ENCODE measurements around the gene FILIP1L. TPM values are rescaled to one million over a fixed set of nuclear protein-coding genes. Genes with fewer than 3 reads are reported as not detected.

Gene FILIP1L
- polyA plus RNA-seq, 1 donor (not counting 4 experiments of a cell fraction or from before 2014, with no cell fraction given): 14.7 TPM

DNA sequence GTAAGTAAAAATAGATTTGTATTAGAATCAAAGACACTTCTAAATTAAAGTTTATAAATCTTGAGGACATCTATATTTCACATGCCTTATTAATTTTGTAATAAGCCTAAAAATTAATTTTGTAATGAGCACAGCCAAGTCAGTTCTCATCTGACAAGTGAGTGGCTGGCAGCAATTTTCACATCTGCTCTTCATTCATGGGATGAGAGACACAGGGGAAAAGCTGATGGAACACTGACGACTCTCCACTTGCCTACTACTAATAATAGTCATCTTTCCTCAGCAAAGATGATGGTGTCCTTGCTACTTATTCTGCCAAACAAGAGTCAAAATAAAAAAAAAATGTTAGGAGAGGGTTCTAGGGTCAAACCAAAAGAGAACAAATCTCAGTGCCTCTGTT, 311.0 kb downstream of the FILIP1L start:
- no peaks in the 10 kb centered on the region for H3K9me1 ChIP-seq (ENCODE audit: control insufficient read depth, extremely low read depth, insufficient read depth, low read length)
- no peaks in the 10 kb centered on the region for H4K20me1 ChIP-seq (ENCODE audit: control insufficient read depth, extremely low read depth, insufficient read depth, low read length)
- no peak overlapping the region for H3K4me3 ChIP-seq (ENCODE audit: control insufficient read depth in 2 of 3, extremely low read depth in 1 of 3, insufficient read depth in 2 of 3, low read depth in 1 of 3, low read length in 3 of 3)
- FAIRE-seq: no peak
- H3K4me2 ChIP-seq (ENCODE audit: control insufficient read depth, extremely low read depth, insufficient read depth, low read depth, low read length): no peak overlapping the region
- dilution Hi-C loops (cut with MboI; ENCODE audit: extremely low pct_ligation_motif_present, low sequenced_read_pairs): no loop called here
- H3K79me2 ChIP-seq (ENCODE audit: control insufficient read depth, insufficient read depth, low read length): no peaks in the 10 kb centered on the region
- H3K36me3 ChIP-seq (ENCODE audit: control insufficient read depth in 2 of 2, extremely low read depth in 1 of 2, insufficient read depth in 2 of 2, low read length in 2 of 2): no peaks in the 10 kb centered on the region
- no peaks in the 10 kb centered on the region for H3K27me3 ChIP-seq (ENCODE audit: control insufficient read depth, extremely low read depth, insufficient read depth, low read length)
- no peaks in the 10 kb centered on the region for H3K4me1 ChIP-seq (ENCODE audit: control insufficient read depth, extremely low read depth, insufficient read depth, low read length)
- H3K27ac ChIP-seq (ENCODE audit: control insufficient read depth, insufficient read depth, low read length): no peak overlapping the region
- TF ChIP-seq, protein P1, sequence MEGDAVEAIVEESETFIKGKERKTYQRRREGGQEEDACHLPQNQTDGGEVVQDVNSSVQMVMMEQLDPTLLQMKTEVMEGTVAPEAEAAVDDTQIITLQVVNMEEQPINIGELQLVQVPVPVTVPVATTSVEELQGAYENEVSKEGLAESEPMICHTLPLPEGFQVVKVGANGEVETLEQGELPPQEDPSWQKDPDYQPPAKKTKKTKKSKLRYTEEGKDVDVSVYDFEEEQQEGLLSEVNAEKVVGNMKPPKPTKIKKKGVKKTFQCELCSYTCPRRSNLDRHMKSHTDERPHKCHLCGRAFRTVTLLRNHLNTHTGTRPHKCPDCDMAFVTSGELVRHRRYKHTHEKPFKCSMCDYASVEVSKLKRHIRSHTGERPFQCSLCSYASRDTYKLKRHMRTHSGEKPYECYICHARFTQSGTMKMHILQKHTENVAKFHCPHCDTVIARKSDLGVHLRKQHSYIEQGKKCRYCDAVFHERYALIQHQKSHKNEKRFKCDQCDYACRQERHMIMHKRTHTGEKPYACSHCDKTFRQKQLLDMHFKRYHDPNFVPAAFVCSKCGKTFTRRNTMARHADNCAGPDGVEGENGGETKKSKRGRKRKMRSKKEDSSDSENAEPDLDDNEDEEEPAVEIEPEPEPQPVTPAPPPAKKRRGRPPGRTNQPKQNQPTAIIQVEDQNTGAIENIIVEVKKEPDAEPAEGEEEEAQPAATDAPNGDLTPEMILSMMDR (optimal IDR thresholded peaks at IDR 0.05 in 1 of 3, IDR thresholded peaks at IDR 0.05 in 1 of 3, conservative IDR thresholded peaks at IDR 0.05 in 1 of 3; ENCODE audit: extremely low read depth in 1 of 3, insufficient read depth in 2 of 3, low read length in 3 of 3): no peak
- TF ChIP-seq EZH2 (IDR thresholded peaks at IDR 0.05; ENCODE audit: low read length): no peak
- no peak overlapping the region for H3K9ac ChIP-seq (ENCODE audit: control insufficient read depth, extremely low read depth, insufficient read depth, low read length)
- no peak for DNase-seq (ENCODE audit: low read depth, low spot score)
- no peak overlapping the region for H2AFZ ChIP-seq (ENCODE audit: control insufficient read depth, low read length)
- peaks cover 6% of the 10 kb centered on the region for H3K9me3 ChIP-seq (ENCODE audit: control insufficient read depth, low read depth, low read length)

DNA sequence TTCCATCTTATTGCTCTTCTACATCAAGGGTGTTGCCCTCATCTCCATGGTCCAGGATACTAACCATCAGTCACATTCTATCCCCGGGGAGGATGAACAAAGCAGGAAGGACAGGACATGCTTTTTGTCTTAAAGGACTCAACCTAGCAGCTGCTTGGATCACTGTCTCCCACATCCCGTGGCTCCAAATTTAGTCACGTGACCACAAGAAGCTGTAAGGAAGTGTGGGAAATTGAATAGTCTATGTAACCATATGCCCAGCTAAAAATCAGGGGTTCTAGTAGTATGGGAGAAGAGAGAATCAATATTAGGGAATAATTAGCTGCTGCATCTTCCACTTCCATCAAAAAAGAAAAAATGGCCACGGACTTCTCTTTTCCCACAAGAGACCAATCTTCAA, 314.9 kb downstream of the FILIP1L start:
- Histone ChIP-seq H3K9me3 (ENCODE audit: control insufficient read depth, low read depth, low read length) (no peaks in the 10 kb centered on the region), H3K27ac (ENCODE audit: control insufficient read depth, insufficient read depth, low read length) (no peak overlapping the region), H3K27me3 (ENCODE audit: control insufficient read depth, extremely low read depth, insufficient read depth, low read length) (no peaks in the 10 kb centered on the region), H3K9me1 (ENCODE audit: control insufficient read depth, extremely low read depth, insufficient read depth, low read length) (no peaks in the 10 kb centered on the region), H3K4me3 (ENCODE audit: control insufficient read depth in 2 of 3, extremely low read depth in 1 of 3, insufficient read depth in 2 of 3, low read depth in 1 of 3, low read length in 3 of 3) (no peak overlapping the region), H3K36me3 (ENCODE audit: control insufficient read depth in 2 of 2, extremely low read depth in 1 of 2, insufficient read depth in 2 of 2, low read length in 2 of 2) (peaks cover 0 to 6% of the 10 kb centered on the region in 2 experiments), H4K20me1 (ENCODE audit: control insufficient read depth, extremely low read depth, insufficient read depth, low read length) (no peaks in the 10 kb centered on the region), H3K4me1 (ENCODE audit: control insufficient read depth, extremely low read depth, insufficient read depth, low read length) (no peaks in the 10 kb centered on the region), H3K4me2 (ENCODE audit: control insufficient read depth, extremely low read depth, insufficient read depth, low read depth, low read length) (no peak overlapping the region), H3K79me2 (ENCODE audit: control insufficient read depth, insufficient read depth, low read length) (no peaks in the 10 kb centered on the region), H2AFZ (ENCODE audit: control insufficient read depth, low read length) (no peak overlapping the region), H3K9ac (ENCODE audit: control insufficient read depth, extremely low read depth, insufficient read depth, low read length) (no peak overlapping the region)
- dilution Hi-C loops (cut with MboI; ENCODE audit: extremely low pct_ligation_motif_present, low sequenced_read_pairs): no loop called here
- DNase-seq (ENCODE audit: low read depth, low spot score) (no peak), FAIRE-seq (no peak)
- TF ChIP-seq, protein P1 (optimal IDR thresholded peaks at IDR 0.05 in 1 of 3, IDR thresholded peaks at IDR 0.05 in 1 of 3, conservative IDR thresholded peaks at IDR 0.05 in 1 of 3; ENCODE audit: extremely low read depth in 1 of 3, insufficient read depth in 2 of 3, low read length in 3 of 3): no peak
- no peak for TF ChIP-seq EZH2 (IDR thresholded peaks at IDR 0.05; ENCODE audit: low read length)

All from keratinocyte (primary cell).